Activated naive CD8-positive, alpha-beta T cell (primary cell): ENCODE results near the gene CIITA.
"Not testable (repeated sequence)": the region's sequence is repeated elsewhere in the genome, so short reads cannot be mapped to it uniquely, and the experiment has no call there.

ENCODE experiments used
- H3K27ac Mint-ChIP-seq: one replicate; pipeline ENCODE4 v1.8.0; 2021; ENCODE audit warnings: mixed read lengths
- H3K27me3 Mint-ChIP-seq: one replicate; pipeline ENCODE4 v1.8.0; 2021; ENCODE audit warnings: mixed read lengths
- H3K36me3 Mint-ChIP-seq: one replicate; pipeline ENCODE4 v1.8.0; 2021; ENCODE audit warnings: mixed read lengths
- H3K4me1 Mint-ChIP-seq: one replicate; pipeline ENCODE4 v1.8.0; 2021; ENCODE audit warnings: low read depth, mixed read lengths
- H3K4me3 Mint-ChIP-seq: one replicate; pipeline ENCODE4 v1.8.0; 2021; ENCODE audit warnings: mild to moderate bottlenecking, mixed read lengths
- H3K9me3 Mint-ChIP-seq: one replicate; pipeline ENCODE4 v1.8.0; 2021; ENCODE audit warnings: low read depth, mixed read lengths

CIITA gene

GRCh38 chr16:10950393-10950792 is 73.4 kb downstream of the CIITA start:
- Mint-ChIP-seq H3K4me3 (no peak overlapping the region), H3K9me3 (no peaks in the 10 kb centered on the region), H3K27me3 (no peaks in the 10 kb centered on the region), H3K27ac (peak overlapping the region; percentile 6), H3K4me1 (peaks cover 66% of the 10 kb centered on the region), H3K36me3 (no peaks in the 10 kb centered on the region)

GRCh38 chr16:10951026-10951425 is 74.0 kb downstream of the CIITA start:
- H3K4me1 Mint-ChIP-seq = peaks cover 60% of the 10 kb centered on the region
- H3K4me3 Mint-ChIP-seq = no peak overlapping the region
- H3K27ac Mint-ChIP-seq = no peak overlapping the region
- no peaks in the 10 kb centered on the region for H3K27me3 Mint-ChIP-seq
- H3K9me3 Mint-ChIP-seq = no peaks in the 10 kb centered on the region
- H3K36me3 Mint-ChIP-seq = no peaks in the 10 kb centered on the region

GRCh38 chr16:10954903-10955302 is 77.9 kb downstream of the CIITA start:
- Mint-ChIP-seq H3K27me3 (no peaks in the 10 kb centered on the region), H3K4me1 (peaks cover 47% of the 10 kb centered on the region), H3K4me3 (no peak overlapping the region), H3K36me3 (peaks cover 7% of the 10 kb centered on the region), H3K9me3 (no peaks in the 10 kb centered on the region), H3K27ac (no peak overlapping the region)

- Mint-ChIP-seq H3K4me3 (peak overlapping the region; percentile 33), H3K27ac (peak overlapping the region; percentile 81), H3K9me3 (no peaks in the 10 kb centered on the region), H3K4me1 (peaks cover 44% of the 10 kb centered on the region), H3K27me3 (no peaks in the 10 kb centered on the region), H3K36me3 (peaks cover 10% of the 10 kb centered on the region)
Observed at GRCh38 chr16:10957771-10958482, 80.9 kb downstream of the CIITA start.

GRCh38 chr16:10959161-10959560 is 82.2 kb downstream of the CIITA start:
- Mint-ChIP-seq H3K27ac (no peak overlapping the region), H3K9me3 (no peaks in the 10 kb centered on the region), H3K4me3 (no peak overlapping the region), H3K36me3 (peaks cover 10% of the 10 kb centered on the region), H3K4me1 (peaks cover 40% of the 10 kb centered on the region), H3K27me3 (no peaks in the 10 kb centered on the region)

GRCh38 chr16:10961231-10961630 is 84.2 kb downstream of the CIITA start:
- Mint-ChIP-seq H3K4me3 (no peak overlapping the region), H3K4me1 (peaks cover 46% of the 10 kb centered on the region), H3K36me3 (peaks cover 15% of the 10 kb centered on the region), H3K27ac (peak overlapping the region; percentile 37), H3K27me3 (no peaks in the 10 kb centered on the region), H3K9me3 (no peaks in the 10 kb centered on the region)

GRCh38 chr16:10964039-10964890 is 87.3 kb downstream of the CIITA start:
- Mint-ChIP-seq H3K9me3 (peaks cover 3% of the 10 kb centered on the region), H3K27ac (peak overlapping the region; percentile 89), H3K4me3 (peak overlapping the region; percentile 27), H3K36me3 (peaks cover 17% of the 10 kb centered on the region), H3K4me1 (peaks cover 44% of the 10 kb centered on the region), H3K27me3 (no peaks in the 10 kb centered on the region)

- H3K9me3 Mint-ChIP-seq = peaks cover 3% of the 10 kb centered on the region
- no peaks in the 10 kb centered on the region for H3K27me3 Mint-ChIP-seq
- H3K36me3 Mint-ChIP-seq = peaks cover 17% of the 10 kb centered on the region
- peak overlapping the region; percentile 78 for H3K27ac Mint-ChIP-seq
- H3K4me3 Mint-ChIP-seq = no peak overlapping the region
- H3K4me1 Mint-ChIP-seq = peaks cover 44% of the 10 kb centered on the region
Observed at GRCh38 chr16:10964891-10965326, 87.9 kb downstream of the CIITA start.

- H3K27ac Mint-ChIP-seq = peak overlapping the region; percentile 78
- peaks cover 17% of the 10 kb centered on the region for H3K36me3 Mint-ChIP-seq
- peak overlapping the region; percentile 31 for H3K4me3 Mint-ChIP-seq
Observed at GRCh38 chr16:10965440-10966061, 88.5 kb downstream of the CIITA start.

GRCh38 chr16:10966129-10966528 is 89.1 kb downstream of the CIITA start:
- Mint-ChIP-seq H3K27me3 (no peaks in the 10 kb centered on the region), H3K9me3 (peaks cover 3% of the 10 kb centered on the region), H3K4me3 (peak overlapping the region; percentile 31), H3K27ac (peak overlapping the region; percentile 78), H3K4me1 (peaks cover 40% of the 10 kb centered on the region), H3K36me3 (peaks cover 17% of the 10 kb centered on the region)

More at GRCh38 chr16:10965440-10966061, 88.5 kb downstream of the CIITA start:
- peaks cover 44% of the 10 kb centered on the region for H3K4me1 Mint-ChIP-seq
- peaks cover 3% of the 10 kb centered on the region for H3K9me3 Mint-ChIP-seq
- no peaks in the 10 kb centered on the region for H3K27me3 Mint-ChIP-seq

- not testable (repeated sequence) for H3K9me3 Mint-ChIP-seq, H3K27me3 Mint-ChIP-seq
- peaks cover 17% of the 10 kb centered on the region for H3K36me3 Mint-ChIP-seq
- H3K4me1 Mint-ChIP-seq = peaks cover 41% of the 10 kb centered on the region
- peak overlapping the region; percentile 31 for H3K4me3 Mint-ChIP-seq
- H3K27ac Mint-ChIP-seq = peak overlapping the region; percentile 78
Observed at GRCh38 chr16:10966559-10966958, 89.6 kb downstream of the CIITA start.

GRCh38 chr16:10967986-10968385 is 91.0 kb downstream of the CIITA start:
- H3K4me1 Mint-ChIP-seq = peaks cover 52% of the 10 kb centered on the region
- H3K27ac Mint-ChIP-seq = no peak overlapping the region

GRCh38 chr16:10968498-10968897 is 91.5 kb downstream of the CIITA start:
- H3K4me3 Mint-ChIP-seq = no peak overlapping the region
- H3K27me3 Mint-ChIP-seq = no peaks in the 10 kb centered on the region
- H3K9me3 Mint-ChIP-seq = peaks cover 3% of the 10 kb centered on the region
- H3K36me3 Mint-ChIP-seq = peaks cover 18% of the 10 kb centered on the region
- H3K27ac Mint-ChIP-seq = peak overlapping the region; percentile 35
- peaks cover 57% of the 10 kb centered on the region for H3K4me1 Mint-ChIP-seq

More at GRCh38 chr16:10967986-10968385, 91.0 kb downstream of the CIITA start:
- H3K27me3 Mint-ChIP-seq = no peaks in the 10 kb centered on the region
- H3K4me3 Mint-ChIP-seq = no peak overlapping the region
- H3K36me3 Mint-ChIP-seq = peaks cover 15% of the 10 kb centered on the region
- H3K9me3 Mint-ChIP-seq = peaks cover 3% of the 10 kb centered on the region

GRCh38 chr16:10969615-10970014 is 92.6 kb downstream of the CIITA start:
- Mint-ChIP-seq H3K4me1 (peaks cover 48% of the 10 kb centered on the region), H3K36me3 (peaks cover 20% of the 10 kb centered on the region), H3K27ac (no peak overlapping the region), H3K9me3 (peaks cover 3% of the 10 kb centered on the region), H3K27me3 (no peaks in the 10 kb centered on the region), H3K4me3 (no peak overlapping the region)

- H3K36me3 Mint-ChIP-seq = peaks cover 22% of the 10 kb centered on the region
- peaks cover 3% of the 10 kb centered on the region for H3K9me3 Mint-ChIP-seq
- peak overlapping the region; percentile 28 for H3K27ac Mint-ChIP-seq
- H3K27me3 Mint-ChIP-seq = no peaks in the 10 kb centered on the region
- no peak overlapping the region for H3K4me3 Mint-ChIP-seq
- peaks cover 44% of the 10 kb centered on the region for H3K4me1 Mint-ChIP-seq
Observed at GRCh38 chr16:10970065-10970464, 93.1 kb downstream of the CIITA start.
